Muscle of back (tissue), 11 donors: ENCODE results near the gene ZDHHC18. TPM values are rescaled to one million over a fixed set of nuclear protein-coding genes. Genes with fewer than 3 reads are reported as not detected.
"Not testable (repeated sequence)": the region's sequence is repeated elsewhere in the genome, so short reads cannot be mapped to it uniquely, and the experiment has no call there.

Experiments
- DNase-seq, 3 donors: peaks; one replicate each; pipeline versions ENCODE4 v3.0.0 to v3.0.0-alpha.2; 2013
- polyA plus RNA-seq, 10 donors: library from polyadenylated mRNA; unstranded; fragments of 120-200 nt; gene quantifications; one replicate each; pipeline ENCODE4 v1.2.1, GENCODE V29; 2013; ENCODE audit not compliant: insufficient read length in 10 of 10

The ZDHHC18 gene
- polyA plus RNA-seq, 10 donors, result 14.5 to 19.7 (median 16.7) TPM

DNA sequence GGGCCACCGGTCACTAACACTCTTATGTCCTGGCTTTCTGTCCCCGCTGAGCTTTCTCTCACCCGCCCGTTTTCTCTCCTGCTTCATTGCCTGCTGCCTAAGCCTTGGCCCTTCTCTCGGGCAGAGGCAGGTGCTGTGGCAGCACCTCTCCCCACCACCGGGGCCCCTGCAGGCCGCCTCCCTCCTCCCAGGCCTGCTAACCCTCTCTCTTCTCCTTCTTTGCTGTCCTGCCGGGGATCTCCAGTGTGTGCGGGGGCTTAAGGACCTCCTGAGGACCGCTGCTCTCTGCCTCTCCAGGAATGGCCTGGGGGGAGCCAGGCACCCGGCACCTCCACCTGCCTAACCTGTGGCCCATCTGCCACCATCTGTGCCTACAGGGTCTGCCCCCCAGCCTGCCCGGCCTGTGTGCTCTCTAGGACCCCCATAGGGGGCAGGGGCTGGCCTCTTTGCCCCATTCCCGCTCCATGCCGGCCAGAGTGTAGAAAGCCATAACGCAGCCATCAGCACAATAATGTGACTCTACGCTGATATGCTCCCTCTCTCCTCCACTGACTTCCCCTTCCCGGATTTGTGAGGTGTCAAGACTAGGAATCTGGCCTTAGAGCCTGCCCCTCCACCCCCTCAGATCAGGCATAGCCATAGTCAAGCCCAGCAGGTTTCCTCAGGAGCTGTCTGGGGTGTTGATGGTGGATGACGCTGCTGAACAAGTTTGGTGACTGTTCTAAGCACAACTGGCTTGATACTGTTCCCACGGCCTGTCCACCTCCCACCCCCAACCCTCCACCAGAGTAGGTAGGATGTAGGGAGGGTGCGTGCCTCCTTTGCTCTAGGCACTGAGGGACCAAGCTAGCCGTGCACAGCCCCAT is 30.3 kb downstream of the ZDHHC18 start:
- DNase-seq, result no peak

- DNase-seq, result peak in 1 of 3 donors; percentile 64
Observed at GRCh38 chr1:26857473-26858060, 31.1 kb downstream of the ZDHHC18 start.

DNA sequence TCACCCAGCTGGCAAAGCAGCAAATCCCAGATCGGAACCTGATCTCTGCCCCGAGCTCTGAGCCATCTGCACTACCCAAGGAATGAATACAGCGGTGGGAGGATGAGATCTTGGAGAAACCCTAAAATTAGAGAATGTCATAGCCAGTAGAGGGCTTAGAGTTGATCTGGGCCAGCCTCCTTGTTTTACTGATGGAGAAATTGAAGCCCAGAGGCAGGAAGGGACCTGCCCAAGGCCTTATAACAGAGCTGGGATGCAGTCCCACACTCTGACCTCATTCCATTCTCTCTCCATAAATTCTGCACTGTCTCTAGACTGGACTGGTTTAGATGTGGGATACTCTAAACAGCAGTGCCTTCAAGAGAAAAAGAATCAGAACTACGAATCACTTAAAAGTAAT is 31.7 kb downstream of the ZDHHC18 start:
- peak in 2 of 3 donors; percentile 28 to 59 for DNase-seq

GRCh38 chr1:26858891-26859640 is 32.6 kb downstream of the ZDHHC18 start:
- no peak for DNase-seq

DNA sequence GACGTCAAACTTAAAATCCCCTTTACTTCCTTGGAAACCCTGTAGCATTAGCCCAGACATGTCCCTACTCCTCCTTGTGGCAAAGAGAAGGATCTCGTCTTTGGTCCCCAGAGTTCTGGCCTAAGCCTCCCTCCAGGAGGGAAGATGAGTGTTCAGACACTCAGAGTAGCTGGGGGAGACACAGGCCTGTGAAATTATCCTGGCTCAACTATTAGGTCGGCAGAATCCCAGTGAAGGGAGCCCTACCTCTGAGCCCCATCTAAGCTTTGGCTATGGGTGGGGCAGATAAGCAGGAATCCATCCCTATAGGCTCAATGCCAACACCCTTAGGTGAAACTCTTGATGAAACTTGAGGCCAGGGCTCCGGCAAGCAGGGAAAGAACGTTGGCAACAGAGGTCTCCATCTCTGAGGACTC is 34.8 kb downstream of the ZDHHC18 start:
- no peak for DNase-seq

- no peak for DNase-seq
Observed at GRCh38 chr1:26861889-26862378, 35.4 kb downstream of the ZDHHC18 start.

- DNase-seq, result no peak
Observed at GRCh38 chr1:26862781-26863684, 36.5 kb downstream of the ZDHHC18 start, which contains the start of gene SFN. TSS of gene SFN (plus strand) at chr1:26863149. CDS start at chr1:26863213, 64 bp downstream.

GRCh38 chr1:26863685-26864077 is 37.2 kb downstream of the ZDHHC18 start:
- DNase-seq, result no peak

GRCh38 chr1:26864610-26865480 is 38.4 kb downstream of the ZDHHC18 start:
- DNase-seq, result peak; percentile 98 to 99 (median 98)

DNA sequence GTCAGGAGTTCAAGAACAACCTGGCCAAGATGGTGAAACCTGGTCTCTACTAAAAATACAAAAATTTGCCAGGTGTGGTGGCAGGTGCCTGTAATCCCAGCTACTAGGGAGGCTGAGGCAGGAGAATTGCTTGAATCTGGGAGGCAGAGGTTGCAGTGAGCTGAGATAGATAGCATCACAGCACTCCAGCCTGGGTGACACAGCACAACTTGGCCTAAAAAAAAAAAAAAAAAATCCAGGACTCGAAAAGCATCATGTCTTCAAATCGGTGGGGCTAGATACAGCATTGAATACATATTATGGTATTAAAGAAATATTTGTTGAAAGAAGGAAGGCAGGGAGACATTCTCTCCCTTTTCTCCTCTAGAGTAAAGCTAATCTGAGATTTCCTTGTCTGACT is 46.6 kb downstream of the ZDHHC18 start:
- DNase-seq, result not testable (repeated sequence)

- no peak for DNase-seq
Observed at GRCh38 chr1:26874896-26875295, 48.4 kb downstream of the ZDHHC18 start.

- no peak for DNase-seq
Observed at GRCh38 chr1:26877326-26877725, 50.8 kb downstream of the ZDHHC18 start.

GRCh38 chr1:26879793-26880192 is 53.3 kb downstream of the ZDHHC18 start:
- DNase-seq, result no peak

- not testable (repeated sequence) for DNase-seq
Observed at GRCh38 chr1:26881611-26882010, 55.1 kb downstream of the ZDHHC18 start.

- no peak for DNase-seq
Observed at GRCh38 chr1:26882696-26883463, 56.4 kb downstream of the ZDHHC18 start.

- DNase-seq, result peak in 2 of 3 donors; percentile 10 to 33
Observed at GRCh38 chr1:26887125-26887524, 60.6 kb downstream of the ZDHHC18 start.

- DNase-seq, result no peak
Observed at GRCh38 chr1:26888231-26888630, 61.7 kb downstream of the ZDHHC18 start.

DNA sequence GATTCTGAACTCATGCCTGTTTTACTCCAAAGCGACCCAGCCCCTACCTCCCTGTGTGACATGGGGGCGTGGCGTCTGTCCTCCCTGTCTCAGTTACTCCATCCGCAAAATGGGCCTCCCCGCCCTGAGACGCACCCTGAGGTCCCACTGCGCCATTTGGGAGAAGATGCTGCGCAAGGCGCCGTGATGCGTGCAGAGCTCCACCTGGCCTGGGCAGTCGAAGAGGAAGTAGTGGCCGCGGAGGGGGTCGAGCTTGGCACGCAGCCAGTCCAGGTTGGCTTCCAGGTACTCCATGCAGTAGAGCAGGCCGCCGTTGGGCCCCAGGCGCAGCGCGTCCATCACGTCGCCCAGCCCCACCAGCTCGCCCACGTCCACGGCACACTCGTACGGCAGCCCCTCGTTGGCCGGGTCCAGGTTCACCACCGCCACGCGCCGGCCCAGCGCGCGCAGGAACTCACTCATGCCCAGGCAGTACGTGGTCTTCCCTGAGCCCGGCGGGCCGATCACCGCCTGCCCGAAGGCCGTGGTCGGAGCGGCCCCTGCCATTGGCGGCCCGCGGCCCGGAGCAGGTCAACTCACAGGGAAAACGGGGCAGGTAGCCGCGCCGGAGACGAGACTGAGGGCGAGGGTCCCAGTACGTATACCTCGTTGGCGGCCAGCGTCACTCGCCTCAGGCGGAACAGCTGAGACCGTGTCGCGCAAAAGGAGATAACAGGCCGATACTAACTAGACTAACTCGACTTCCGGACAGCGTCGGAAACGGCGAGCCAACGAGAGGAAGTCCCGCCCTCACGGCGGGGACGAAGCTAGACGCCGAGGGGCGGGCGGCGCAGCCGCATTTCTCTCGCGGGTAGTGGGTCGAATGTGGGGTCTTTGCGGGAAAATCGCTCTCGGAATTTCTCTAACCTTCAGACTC is 63.3 kb downstream of the ZDHHC18 start, which contains the start of gene GPN2:
GPN2 (minus strand) TSS at position 733 of the 916 bp plus-strand sequence; CDS start at position 546, 187 bp downstream.
- peak; percentile 73 to 95 (median 90) for DNase-seq
